Measurements from ENCODE around the gene DOCK10.
A peak's percentile ranks its signal among the peaks of the same experiment; 100 is the strongest.

Gene DOCK10

DNA sequence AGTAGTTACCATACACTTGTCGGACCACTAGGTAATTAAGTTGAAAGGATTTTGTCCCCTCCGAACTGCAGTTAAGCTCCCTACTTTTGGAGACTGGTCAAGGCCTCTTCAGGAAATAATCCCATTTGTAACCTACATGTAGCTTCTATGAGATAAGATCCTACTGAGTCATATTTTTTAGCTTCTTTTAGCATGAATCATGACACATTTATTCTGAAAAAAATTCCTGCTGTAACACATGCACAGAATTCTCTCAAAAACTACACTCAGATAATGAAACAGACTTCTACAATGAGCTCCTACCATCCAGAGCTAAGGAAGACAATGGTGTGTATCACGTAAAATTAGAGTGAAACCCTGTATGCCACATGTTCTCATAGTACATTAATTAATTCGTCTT is 225.5 kb downstream of the DOCK10 start:
- no peak for DNase-seq

DNA sequence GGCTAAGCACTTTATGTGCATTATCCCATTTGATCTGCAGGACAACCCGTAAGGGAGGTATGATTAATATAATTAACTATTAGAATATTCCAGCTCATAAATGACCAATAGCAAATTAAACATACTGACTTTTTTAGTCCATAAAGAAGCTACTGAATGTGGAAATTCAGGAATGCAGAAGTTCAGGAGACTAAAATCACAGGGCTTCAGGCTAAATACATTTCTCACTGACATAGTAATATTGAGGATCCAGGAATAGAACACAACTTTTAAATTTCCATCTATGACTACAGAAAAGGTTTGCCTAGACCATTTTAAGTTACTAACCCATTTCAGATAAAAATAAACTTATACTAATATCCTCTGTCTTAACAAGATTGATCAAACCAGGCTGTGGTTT is 228.7 kb downstream of the DOCK10 start:
- no peak for DNase-seq

DNA sequence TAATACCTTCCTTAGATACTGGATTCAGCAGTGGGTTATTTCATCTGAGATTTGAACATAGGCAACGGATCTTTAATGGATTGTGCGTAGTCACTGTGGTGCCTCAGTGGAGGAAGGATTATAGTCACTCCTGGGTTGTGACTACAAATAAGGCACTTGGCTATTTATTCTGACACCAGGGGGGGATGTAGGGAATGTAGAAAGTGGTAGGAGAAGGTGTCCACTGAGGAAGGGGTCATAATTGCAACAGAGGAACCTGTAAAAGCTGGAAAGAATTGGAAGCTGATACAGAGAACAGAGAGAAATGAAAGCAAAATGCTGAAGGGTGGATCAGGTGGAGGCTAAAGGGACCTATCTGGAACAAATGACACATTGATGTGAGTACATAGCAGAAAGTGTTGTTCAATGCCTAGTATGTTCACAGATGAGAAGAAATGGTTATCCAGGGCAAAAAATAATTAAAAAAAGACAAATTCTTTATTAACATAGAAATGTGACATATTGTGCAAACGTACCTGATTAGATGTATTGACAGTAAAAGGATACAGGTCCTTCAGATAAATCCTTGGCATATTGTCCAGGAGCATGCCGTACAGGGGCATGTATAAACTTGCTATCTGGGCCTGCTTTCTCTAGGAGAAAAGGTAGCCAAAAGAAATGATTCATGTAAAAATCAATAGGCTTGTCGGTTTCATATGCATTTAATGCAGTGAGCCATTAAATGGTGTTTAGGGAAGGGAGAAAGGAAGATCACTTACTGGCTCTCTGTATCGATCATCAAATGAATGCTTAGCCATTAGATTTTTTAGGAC is 234.9 kb downstream of the DOCK10 start:
- DNase-seq, result peak; percentile 32

DNA sequence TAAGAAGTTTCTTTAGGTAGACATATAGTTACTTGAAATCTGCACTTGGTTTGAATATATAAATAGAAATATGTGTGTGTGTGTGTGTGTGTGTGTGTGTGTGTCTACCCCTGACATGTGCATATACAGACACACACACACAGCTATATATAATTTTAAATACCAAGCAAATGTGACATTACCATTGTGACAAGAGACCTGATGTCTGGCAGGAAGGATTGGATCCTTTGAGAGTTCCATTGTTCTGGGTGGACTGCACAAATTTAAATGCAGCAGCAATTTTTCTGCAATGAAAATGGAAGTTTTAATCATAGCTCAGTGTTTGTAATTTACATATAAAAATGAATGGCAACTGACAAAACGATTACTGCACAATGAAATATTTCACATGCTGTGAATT is 238.3 kb downstream of the DOCK10 start:
- no peak for DNase-seq

DNA sequence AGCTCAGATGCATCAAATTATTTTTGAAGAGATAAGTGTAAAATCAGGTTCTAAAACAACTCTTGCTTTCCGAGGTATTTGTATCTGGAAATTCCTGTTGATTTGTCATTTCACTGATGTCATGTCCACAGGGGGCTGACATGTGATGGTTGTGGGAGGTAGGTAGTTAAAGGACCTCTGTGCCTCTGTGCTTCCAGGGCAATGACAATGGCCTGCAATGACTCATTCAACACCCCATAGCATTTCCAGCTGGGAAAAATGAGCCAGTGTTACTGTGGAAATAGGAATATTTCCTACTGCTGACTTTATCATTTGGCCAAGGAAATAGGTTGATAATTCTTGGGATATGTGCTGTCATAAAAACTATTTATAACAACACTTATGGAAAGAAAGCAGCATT is 239.9 kb downstream of the DOCK10 start:
- DNase-seq, result no peak

DNA sequence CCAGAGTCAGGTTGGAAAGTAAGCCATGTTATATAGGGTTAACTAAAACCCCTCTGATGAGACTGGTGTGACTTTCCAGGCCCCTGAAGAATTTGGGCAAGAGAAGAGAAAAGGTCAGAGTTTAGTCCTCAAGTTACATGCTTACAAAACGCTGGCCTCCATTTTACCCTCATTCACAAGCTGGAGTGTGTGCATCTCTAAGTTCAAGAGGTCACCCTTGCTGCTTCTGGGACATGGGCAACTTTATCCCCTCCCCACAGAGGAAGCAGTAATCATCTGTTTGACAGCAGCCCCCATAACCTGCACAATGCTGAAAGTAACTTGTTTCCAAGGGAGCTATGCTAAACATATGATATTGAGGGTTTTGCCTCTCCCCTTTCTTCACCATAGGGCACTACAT is 240.9 kb downstream of the DOCK10 start:
- no peak for DNase-seq

DNA sequence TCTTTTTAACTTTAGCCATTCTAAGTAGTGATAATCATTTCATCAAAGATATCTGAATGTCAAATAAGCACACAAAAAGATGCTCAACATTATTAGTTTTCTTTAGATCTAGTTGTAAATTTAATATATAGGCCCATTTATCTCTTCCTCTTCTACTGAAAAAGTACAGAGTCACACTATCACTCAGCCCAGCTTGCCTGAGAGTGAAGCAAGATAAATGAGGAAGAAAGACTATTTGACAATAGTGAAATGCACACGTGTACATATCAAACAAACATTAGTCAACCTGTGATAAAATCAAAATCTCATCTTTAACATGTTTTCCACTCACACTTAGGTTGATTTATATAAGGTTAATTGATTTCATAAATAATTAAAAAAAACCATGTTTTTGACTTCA is 242.6 kb downstream of the DOCK10 start:
- DNase-seq, result no peak

DNA sequence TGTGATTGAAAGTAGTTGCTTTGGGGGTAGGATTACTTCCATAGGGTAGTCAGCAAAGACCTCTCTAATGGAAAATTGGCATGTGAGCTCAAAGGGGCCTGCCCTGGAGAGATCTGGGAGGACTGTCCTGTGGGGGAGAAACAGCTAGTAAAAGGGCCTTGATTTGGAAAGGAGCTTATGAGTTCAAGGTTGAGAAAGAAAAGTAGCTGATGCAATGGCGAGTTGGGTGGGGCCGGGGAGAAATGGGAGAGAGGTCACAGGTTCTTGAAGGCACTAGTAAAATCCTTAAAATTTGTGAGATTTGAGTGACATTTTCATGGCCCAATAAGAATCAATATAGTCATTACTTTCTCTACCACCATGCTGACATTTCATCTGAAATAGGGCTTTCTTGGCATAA is 244.1 kb downstream of the DOCK10 start:
- DNase-seq, result no peak

DNA sequence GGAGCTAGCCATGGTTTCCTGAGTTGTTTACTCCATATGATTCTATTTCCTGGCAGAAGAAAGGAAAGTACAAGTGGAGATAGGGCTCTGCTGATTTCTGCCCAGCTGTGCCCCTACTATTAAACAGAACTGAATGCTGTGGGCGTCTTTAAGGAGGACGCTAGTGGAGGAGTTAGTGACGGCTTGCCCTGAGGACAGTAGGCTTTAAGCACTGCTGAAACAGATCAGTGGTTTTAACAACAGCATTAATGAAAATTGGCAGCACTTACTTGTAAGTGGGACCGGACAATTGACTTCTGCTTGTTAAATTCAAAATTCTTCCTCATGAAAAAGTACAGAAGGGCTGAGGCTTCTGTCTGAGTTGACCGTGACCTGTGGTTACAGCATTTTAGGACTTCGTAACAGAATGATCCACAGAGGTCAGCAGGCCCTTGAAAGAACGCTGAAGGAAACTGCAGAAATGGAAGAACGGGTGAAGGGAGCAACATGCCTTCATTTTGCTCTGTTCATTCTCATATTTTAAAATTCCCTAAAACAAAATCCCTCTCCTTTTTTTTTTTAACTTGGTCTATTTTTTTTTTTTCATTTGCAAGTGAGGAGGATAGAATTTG is 245.5 kb downstream of the DOCK10 start:
- no peak for DNase-seq

DNA sequence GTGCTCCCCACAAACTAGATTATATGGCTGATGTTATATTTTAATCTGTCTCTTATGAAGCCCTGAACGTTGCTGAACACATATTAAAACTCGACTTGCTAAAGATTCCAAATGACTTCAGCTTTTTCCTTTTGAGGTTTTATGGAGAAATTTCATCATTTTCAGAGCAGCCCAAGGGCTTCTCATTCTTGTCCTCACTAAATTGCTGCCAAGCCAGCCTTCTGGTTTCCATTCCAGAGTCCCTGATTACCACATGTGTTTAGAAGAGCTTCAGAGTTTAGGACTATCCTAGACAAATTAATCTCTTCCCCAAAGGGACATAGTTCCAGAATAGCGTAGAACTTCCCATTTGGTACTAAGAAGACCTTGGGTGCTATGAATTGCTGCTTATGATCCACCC is 248.3 kb downstream of the DOCK10 start:
- DNase-seq, result no peak

DNA sequence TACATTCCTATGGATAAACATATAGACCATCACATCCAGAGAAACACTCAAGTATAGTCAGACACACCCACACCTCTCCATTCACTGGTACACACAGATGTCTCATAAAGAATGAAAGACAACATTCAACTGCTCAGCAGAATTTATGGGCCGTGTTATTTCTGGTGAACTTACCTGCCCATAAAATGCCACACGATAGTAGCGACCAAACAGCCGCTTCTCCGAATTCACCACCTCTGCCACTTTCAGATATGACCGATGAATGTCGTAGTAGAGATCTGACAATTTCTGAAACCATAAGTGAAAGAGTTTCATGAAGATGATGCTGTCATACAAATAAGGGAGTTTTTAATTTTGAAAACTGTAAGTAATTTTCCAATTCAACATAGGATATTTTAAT is 255.4 kb downstream of the DOCK10 start:
- no peak for DNase-seq

DNA sequence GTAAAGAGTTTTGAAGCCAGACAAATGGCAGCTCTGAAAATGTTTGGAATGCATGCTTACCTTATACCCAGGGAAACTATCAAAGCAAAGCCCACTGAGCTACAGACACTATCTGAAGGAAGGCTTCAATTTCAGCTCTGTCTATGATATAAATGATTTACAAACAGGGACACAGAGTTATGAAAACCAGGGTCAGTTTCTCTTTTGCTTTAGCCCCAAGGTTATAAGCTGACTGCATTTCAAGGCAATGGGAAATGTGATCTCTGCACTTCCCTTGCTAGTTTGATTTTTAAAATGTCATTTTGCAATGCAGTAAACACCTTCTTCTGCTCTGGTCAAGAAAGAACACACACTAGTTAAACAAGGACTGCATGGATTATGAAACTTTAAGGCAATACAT is 260.9 kb downstream of the DOCK10 start:
- DNase-seq, result no peak

DNA sequence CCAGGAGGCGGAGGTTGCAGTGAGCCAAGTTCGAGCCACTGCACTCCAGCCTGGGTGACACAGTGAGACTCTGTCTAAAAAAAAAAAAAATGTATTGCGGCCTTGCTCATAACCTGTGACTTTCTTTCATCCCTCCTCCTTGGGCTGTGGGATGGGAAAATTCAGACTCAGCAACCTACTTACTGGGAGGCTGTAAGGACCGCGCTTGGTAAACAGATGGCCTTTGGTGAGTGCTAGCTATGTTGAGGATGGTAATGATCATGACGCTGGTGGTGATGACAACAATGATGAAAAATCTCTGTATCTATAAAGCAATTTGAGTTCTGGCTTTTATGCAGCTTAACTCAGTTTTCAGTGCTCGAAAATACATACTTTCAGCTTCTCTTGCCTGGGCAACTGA is 261.4 kb downstream of the DOCK10 start:
- DNase-seq, result no peak

DNA sequence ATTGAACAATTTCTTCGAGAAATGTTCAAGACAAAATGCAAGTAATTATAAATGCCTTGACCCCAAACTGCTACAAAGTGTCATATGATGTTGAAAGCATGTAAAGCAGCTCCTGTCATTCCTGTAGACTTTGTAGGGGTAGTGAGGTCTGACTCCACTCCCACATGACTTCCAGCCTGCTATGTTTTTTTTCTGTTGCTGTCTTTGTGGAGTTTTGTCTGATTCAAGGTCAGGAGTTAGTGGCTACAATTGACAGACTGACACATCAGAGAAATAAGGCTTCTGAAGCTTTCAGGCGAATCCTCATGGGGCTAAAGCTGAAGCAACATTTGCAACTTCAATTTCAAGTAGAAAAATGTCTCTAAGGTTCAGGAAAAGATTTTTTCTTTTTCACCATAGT is 262.2 kb downstream of the DOCK10 start:
- DNase-seq, result no peak

DNA sequence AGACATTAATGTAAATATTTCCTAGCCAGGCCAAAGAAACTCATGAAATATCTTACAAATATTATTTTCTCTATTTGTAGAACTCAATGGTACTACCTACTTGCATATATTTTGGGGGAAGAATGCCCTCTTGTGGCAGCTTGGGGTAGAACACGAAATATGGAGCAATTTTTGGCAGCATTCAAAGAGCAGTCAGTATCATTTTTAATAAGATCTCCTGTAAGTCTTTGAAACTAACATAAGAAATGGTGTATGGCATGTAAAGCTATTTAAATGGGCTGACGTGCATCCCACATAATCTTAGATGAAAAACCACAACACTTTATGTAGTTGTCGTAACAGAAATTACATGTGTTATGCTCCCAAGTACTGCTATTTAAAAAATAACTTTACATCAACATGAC is 263.8 kb downstream of the DOCK10 start:
- peak; percentile 43 for DNase-seq

DNA sequence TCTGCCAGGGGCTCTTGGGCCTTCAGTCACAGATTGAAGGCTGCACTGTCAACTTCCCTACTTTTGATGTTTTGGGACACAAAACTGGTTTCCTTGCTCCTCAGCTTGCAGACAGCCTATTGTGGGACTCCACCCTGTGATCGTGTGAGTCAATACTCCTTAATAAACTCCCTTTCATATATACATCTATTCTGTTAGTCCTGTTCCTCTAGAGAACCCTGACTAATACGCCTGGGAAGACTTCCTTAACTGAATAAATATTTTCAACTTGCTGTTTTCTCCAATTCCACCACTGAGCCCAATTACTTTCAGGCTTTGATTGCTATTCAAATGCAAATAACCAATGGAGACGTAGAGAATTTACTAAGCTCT is 264.7 kb downstream of the DOCK10 start:
- DNase-seq, result no peak

DNA sequence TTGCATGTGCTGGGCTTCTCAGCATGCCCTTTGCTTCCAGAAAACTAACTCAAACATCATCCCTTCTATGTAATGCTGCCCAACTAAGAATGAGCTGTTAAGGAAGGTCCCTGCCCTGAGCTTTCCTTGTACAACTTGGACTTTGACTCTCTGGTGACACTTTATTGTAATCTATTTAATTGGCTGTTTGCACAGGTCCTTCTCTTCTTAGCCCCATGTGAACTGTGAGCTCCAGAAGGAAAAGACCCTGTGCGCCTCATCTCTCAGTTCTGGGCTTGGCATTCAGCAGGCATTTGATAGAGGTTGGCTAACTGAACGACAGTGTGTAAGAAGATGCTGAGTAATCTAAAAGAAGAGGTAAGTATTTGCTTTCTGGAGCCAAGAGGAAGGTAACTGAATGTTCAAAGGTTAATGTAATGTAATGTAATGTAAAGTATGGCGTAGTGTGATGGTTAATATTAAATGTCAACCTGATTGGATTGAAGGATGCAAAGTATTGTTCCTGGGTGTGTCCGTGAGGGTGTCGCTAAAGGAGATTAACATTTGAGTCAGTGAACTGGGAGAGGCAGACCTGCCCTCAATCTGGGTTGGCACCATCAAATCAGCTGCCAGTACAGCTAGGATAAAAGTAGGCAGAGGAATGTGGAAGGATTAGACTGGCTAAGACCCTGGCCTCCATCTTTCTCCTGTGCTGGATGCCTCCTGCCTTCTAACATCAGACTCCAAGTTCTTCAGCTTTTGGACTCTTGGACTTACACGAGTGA is 265.3 kb downstream of the DOCK10 start:
- no peak for DNase-seq

DNA sequence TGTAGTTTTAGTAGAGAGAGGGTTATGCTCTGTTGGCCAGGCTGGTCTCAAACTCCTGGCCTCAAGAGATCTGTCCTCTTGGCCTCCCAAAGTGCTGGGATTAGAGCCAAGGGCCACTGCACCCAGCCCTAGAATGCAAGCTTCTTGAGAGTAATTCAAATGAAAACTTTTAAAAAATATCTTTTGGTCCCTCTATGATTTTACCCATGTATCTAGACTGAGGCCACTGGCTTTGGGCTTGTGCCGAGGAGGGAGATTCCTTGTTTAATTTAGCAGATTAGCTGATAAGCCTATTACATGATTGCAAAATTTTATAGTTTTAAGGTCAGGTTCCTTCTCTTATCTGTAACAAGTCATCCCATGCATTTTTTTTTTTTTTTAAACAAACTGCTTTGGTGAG is 266.6 kb downstream of the DOCK10 start:
- no peak for DNase-seq

DNA sequence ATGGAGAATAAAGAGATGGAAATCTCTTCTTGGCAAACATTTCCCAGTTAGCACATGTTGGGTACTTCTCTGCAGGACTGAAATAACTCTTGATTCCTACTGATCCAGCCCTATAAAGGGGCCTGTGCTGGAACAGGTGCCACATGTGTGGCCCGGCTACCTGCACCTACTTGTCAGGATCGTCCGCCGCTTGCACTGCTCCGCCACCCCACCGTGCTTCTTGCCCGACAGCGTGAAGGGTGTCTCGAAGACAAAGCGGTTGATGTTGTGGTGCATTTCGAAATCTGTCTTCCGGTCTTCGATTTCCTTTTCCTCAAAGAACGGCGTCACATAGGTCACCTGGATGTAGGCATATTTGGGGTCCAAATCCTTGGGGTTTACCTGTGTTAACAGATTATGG is 267.5 kb downstream of the DOCK10 start:
- no peak for DNase-seq

DNA sequence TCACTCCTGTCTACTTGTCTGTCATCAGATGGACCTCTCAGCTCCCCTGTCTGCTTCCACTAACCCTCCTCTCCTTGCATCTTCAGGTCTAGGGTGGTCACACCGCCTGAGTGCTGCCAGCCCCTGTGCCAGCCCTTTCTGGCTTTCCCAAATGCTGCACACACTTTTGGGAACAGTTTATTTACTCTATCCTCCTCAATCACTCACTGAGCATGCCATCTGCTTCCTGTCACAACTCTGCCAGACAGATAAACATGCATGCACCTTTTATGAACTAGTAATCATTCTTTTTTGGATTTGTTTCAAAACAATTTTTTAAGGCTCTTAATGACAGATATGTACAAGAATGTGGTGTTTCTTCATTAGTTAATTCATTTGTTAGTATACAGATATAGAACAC is 269.8 kb downstream of the DOCK10 start:
- peak; percentile 7 for DNase-seq

DNA sequence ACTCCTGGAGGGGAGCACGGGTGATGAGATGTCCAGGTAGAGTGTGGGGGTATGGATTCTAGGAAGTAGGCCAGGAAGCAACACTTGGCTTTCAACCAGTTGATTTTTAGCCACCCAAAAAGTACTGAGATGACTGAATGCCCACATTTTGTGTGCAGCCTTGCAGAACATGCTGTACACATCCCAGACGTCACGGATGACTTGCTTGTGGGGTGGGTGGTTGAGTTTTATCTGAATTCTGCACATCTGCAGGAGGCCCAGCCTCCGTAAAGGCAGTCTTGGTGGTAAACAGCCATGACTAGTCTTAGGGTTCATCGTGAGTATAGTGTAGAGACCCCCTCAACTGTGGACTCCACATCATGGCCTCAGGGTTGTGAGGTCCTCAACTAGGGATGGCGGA is 272.8 kb downstream of the DOCK10 start:
- DNase-seq, result no peak

DNA sequence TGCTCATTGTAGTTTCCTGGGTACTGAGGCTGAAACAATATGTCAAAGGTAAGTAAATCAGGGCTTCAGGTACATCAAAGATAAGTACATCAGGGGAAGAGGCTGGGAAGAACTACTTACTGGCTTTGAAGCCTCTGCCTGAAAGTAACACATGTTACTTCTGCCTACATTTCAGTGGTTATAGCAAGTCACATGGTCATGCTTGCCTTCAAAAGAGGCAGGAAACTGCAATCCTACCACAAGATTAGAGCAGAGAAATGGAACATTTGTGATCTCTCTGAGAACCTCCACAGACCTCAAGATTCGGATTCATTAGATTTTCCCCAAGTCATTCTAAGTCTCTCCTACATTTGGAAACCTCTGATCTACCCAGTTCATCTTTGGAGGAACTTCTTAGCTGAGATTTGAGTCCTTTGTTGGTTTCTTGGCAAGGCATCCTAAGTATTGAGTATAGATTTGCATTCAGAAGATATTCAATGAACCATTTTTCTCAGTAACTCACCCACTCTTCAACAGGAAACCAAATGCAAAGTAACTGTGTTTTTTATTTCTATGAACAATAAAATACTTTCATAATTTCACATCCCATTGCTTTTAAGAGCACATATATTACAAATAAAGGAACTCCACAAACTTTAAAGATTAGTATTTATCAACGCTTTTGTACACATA is 277.6 kb downstream of the DOCK10 start:
- DNase-seq, result no peak

DNA sequence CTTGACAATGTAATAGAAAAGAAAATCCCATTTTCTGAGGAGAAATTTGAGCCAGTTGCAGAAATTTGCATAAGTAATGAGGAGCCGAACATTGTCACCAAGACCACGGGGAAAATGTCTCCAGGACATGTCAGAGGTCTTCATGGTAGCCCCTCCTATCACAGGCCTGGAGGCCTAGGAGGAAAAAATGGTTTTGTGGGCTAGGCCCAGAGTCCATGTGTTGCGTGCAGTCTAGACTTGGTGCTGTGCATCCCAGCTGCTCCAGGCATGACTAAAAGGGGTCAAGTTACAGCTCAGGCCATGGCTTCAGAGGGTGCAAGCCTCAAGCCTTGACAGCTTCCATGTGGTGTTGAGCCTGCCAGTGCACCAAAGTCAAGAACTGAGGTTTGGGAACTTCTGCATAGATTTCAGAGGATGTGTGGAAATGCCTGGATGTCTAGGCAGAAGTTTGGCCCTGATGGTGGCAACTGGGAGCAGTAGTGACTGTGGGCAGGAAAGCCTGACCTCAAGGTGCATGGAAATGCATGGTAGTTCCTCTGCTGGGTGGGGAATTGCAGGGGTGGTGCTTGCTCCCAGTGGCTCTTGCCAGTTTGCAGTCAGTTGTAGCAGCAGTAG is 284.2 kb downstream of the DOCK10 start:
- DNase-seq, result no peak
